HG02588 (cell line): ENCODE data around the gene CAMTA1.

ENCODE experiments used
- ATAC-seq: cut with Tn5 transposase; IDR thresholded peaks from one replicate; pipeline ENCODE4 v1.9.1; 2021; ENCODE audit warnings: mild to moderate bottlenecking, moderate library complexity; ENCODE audit not compliant: unreplicated experiment

CAMTA1 gene

GRCh38 chr1:6872573-6873261 lies 87.5 kb downstream of the CAMTA1 start:
- no peak for ATAC-seq

- ATAC-seq = no peak
Measured at GRCh38 chr1:6873298-6874015, 88.2 kb downstream of the CAMTA1 start.

- ATAC-seq = no peak
Measured at GRCh38 chr1:6874298-6874697, 89.0 kb downstream of the CAMTA1 start.

GRCh38 chr1:6880951-6881690 lies 95.9 kb downstream of the CAMTA1 start:
- ATAC-seq = no peak

- no peak for ATAC-seq
Measured at GRCh38 chr1:6882414-6882813, 97.2 kb downstream of the CAMTA1 start.

- no peak for ATAC-seq
Measured at GRCh38 chr1:6884652-6885153, 99.4 kb downstream of the CAMTA1 start.

- no peak for ATAC-seq
Measured at GRCh38 chr1:6885426-6885825, 100.2 kb downstream of the CAMTA1 start.

GRCh38 chr1:6886523-6886922 lies 101.3 kb downstream of the CAMTA1 start:
- no peak for ATAC-seq

GRCh38 chr1:6888268-6888667 lies 103.0 kb downstream of the CAMTA1 start:
- ATAC-seq = no peak

GRCh38 chr1:6888870-6889269 lies 103.6 kb downstream of the CAMTA1 start:
- ATAC-seq = no peak

- no peak for ATAC-seq
Measured at GRCh38 chr1:6889875-6890480, 104.7 kb downstream of the CAMTA1 start.

GRCh38 chr1:6890686-6891085 lies 105.4 kb downstream of the CAMTA1 start:
- ATAC-seq = no peak

- ATAC-seq = no peak
Measured at GRCh38 chr1:6891781-6892579, 106.7 kb downstream of the CAMTA1 start.

GRCh38 chr1:6893388-6893787 lies 108.1 kb downstream of the CAMTA1 start:
- ATAC-seq = no peak

GRCh38 chr1:6897138-6897537 lies 111.9 kb downstream of the CAMTA1 start:
- no peak for ATAC-seq

- no peak for ATAC-seq
Measured at GRCh38 chr1:6898974-6899539, 113.8 kb downstream of the CAMTA1 start.

GRCh38 chr1:6899621-6900020 lies 114.4 kb downstream of the CAMTA1 start:
- no peak for ATAC-seq

- no peak for ATAC-seq
Measured at GRCh38 chr1:6902153-6902552, 116.9 kb downstream of the CAMTA1 start.

- no peak for ATAC-seq
Measured at GRCh38 chr1:6904476-6905170, 119.4 kb downstream of the CAMTA1 start.

- no peak for ATAC-seq
Measured at GRCh38 chr1:6905331-6905730, 120.1 kb downstream of the CAMTA1 start.
